Natural killer cell (primary cell): ENCODE results near the gene CPXM1. TPM values are rescaled to one million over a fixed set of nuclear protein-coding genes. Genes with fewer than 3 reads are reported as not detected.

Source experiments
- ATAC-seq, 3 donors: fragments of 150-1000 bp in 2 of 3; fragments of 200-7000 bp in 1 of 3; cut with Tn5 transposase; 1 replicate in 1 of 3; 2 replicates in 2 of 3; pipeline ENCODE4 v1.10.0; 2021; ENCODE audit warnings: mild to moderate bottlenecking in 2 of 3, moderate library complexity in 2 of 3
- DNase-seq, 2 donors: peaks; one replicate each; pipeline versions ENCODE4 v3.0.0 to v3.0.0-alpha.2; 2013 to 2021; ENCODE audit warnings: mixed read lengths in 1 of 2
- H3K27ac ChIP-seq: one replicate; pipeline ENCODE4 v1.5.1; 2013; ENCODE audit warnings: mild to moderate bottlenecking, low read length
- H3K27me3 ChIP-seq: one replicate; pipeline ENCODE4 v1.6.1; 2013; ENCODE audit warnings: low read length; ENCODE audit not compliant: control insufficient read depth, insufficient read depth
- H3K36me3 ChIP-seq: one replicate; pipeline ENCODE4 v1.6.1; 2013; ENCODE audit warnings: low read length; ENCODE audit not compliant: control insufficient read depth, insufficient read depth
- H3K4me1 ChIP-seq: one replicate; pipeline ENCODE4 v1.6.1; 2013; ENCODE audit warnings: low read length; ENCODE audit not compliant: control insufficient read depth, insufficient read depth
- H3K4me3 ChIP-seq: one replicate; pipeline ENCODE4 v1.5.1; 2013; ENCODE audit warnings: low read length
- H3K9me3 ChIP-seq: one replicate; pipeline ENCODE4 v1.6.1; 2013; ENCODE audit warnings: low read length; ENCODE audit not compliant: control insufficient read depth, insufficient read depth
- H3K27ac Mint-ChIP-seq, 2 donors: one replicate each; pipeline ENCODE4 v1.8.0; 2022; ENCODE audit warnings: mild to moderate bottlenecking in 2 of 2, mixed read lengths in 2 of 2, moderate library complexity in 1 of 2
- H3K27me3 Mint-ChIP-seq, 2 donors: one replicate each; pipeline ENCODE4 v1.8.0; 2022; ENCODE audit warnings: low read depth in 2 of 2, mixed read lengths in 2 of 2
- H3K36me3 Mint-ChIP-seq: one replicate; pipeline ENCODE4 v1.8.0; 2022; ENCODE audit warnings: mixed read lengths
- H3K4me1 Mint-ChIP-seq, 2 donors: one replicate each; pipeline ENCODE4 v1.8.0; 2022; ENCODE audit warnings: mixed read lengths in 2 of 2
- H3K4me3 Mint-ChIP-seq: one replicate; pipeline ENCODE4 v1.8.0; 2022; ENCODE audit warnings: mild to moderate bottlenecking, moderate library complexity, mixed read lengths
- H3K9me3 Mint-ChIP-seq, 2 donors: one replicate each; pipeline ENCODE4 v1.8.0; 2022; ENCODE audit warnings: mixed read lengths in 2 of 2
- CTCF ChIP-seq: fragments of 200-600 bp; IDR thresholded peaks from one replicate; pipeline ENCODE4 v1.8.0; 2022; ENCODE audit warnings: antibody characterized with exemption
- WGBS: methylation state at CpG from one replicate; pipeline ENCODE4 v1.1.7; 2013; ENCODE audit warnings: missing lambda C conversion rate; ENCODE audit not compliant: insufficient coverage; 5-methylcytosine and 5-hydroxymethylcytosine counted together
- intact Hi-C: fragments of 100-400 bp; cut with micrococcal nuclease; formaldehyde crosslinking; loops from one replicate; pipeline ENCODE4 v1.14.2; 2022
- total RNA-seq, 4 donors: library from RNA; stranded (reverse); fragments of 120-200 nt in 1 of 4; gene quantifications; one replicate each; pipeline versions ENCODE4 v1.2.3 to v1.2.4, GENCODE V29; 2013 to 2022

CPXM1 gene
- total RNA-seq, 3 donors from 2014 or later (not counting 1 experiment from before 2014, with no cell fraction given): 0.49 to 2.3 (median 1.5) TPM

- intact Hi-C loops: no loop called here
- Mint-ChIP-seq H3K4me1 (peaks cover 25 to 26% of the 10 kb centered on the region in 2 donors), H3K9me3 (no peaks in the 10 kb centered on the region), H3K27me3 (peaks cover 34 to 39% of the 10 kb centered on the region in 2 donors), H3K27ac (no peak overlapping the region), H3K36me3 (no peaks in the 10 kb centered on the region), H3K4me3 (no peak overlapping the region)
- WGBS: 71% methylated on average over 16 of the region's 16 CpGs
- Histone ChIP-seq H3K4me3 (no peak overlapping the region), H3K27ac (no peak overlapping the region), H3K4me1 (peaks cover 20% of the 10 kb centered on the region), H3K27me3 (peaks cover 20% of the 10 kb centered on the region), H3K9me3 (no peaks in the 10 kb centered on the region), H3K36me3 (no peaks in the 10 kb centered on the region)
- DNase-seq (no peak), ATAC-seq (no peak)
- TF ChIP-seq CTCF: no peak
Observed at GRCh38 chr20:2797136-2797983, 3.1 kb downstream of the CPXM1 start.

DNA sequence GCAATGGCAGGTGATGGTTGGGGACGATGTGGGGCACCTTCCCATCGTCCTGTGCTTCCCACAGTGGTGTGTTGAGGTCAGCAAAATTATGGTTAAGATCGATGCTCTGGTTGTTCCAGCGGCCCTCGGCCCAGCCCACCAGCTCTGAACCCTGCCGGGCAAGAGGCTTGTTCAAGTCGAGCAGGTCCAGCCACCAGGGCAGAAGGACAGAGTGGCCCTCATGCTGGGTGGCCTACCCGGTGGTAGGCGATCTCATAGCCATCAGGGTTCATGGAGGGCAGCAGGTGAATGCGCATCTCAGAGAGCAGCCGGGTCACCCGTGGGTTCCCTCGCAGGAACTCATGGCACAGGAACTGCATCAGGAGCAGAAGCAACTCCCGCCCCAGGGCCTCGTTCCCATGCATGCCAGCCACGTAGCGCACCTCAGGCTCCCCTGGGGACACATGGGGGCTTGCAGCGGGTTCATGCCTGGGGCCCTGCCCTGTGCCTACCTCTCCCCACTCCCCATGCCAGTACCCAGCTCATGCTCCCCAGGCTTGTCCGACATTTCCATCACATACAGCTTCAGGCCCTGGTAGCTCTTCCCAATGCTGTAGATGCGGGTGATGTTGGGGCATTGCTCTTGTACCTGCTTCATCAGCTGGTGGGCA is 4.3 kb downstream of the CPXM1 start:
- intact Hi-C loops: no loop called here
- ATAC-seq (no peak), DNase-seq (no peak)
- H3K36me3 ChIP-seq: no peaks in the 10 kb centered on the region
- Mint-ChIP-seq H3K27ac (no peak overlapping the region), H3K27me3 (peaks cover 29% of the 10 kb centered on the region in 2 donors), H3K4me3 (no peak overlapping the region), H3K9me3 (no peaks in the 10 kb centered on the region), H3K4me1 (peaks cover 20 to 21% of the 10 kb centered on the region in 2 donors), H3K36me3 (no peaks in the 10 kb centered on the region)
- H3K9me3 ChIP-seq: no peaks in the 10 kb centered on the region
- 92% methylated on average over 20 of the region's 20 CpGs for WGBS
- H3K4me1 ChIP-seq: peaks cover 16% of the 10 kb centered on the region
- no peak overlapping the region for H3K4me3 ChIP-seq
- H3K27ac ChIP-seq: no peak overlapping the region
- no peak for TF ChIP-seq CTCF
- H3K27me3 ChIP-seq: peaks cover 12% of the 10 kb centered on the region

DNA sequence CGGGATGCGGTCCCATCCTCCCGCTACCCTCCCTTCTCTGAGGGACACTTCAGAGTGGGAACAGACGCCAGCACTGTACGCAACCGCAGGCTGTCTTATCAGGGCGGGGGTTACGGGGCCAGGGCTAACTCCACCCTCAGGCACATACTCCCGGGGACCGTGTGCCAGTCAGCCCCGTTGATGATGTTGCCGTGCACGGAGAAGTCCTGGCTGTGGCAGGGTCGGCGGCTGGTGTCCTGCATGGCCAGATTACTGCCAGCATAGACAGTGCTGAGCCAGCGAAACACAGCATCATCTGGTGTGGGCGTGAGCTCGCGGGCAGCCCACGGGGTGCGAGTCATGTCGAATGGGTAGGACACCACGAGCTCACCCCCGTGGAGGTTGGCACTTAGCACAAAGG is 5.0 kb downstream of the CPXM1 start:
- Mint-ChIP-seq H3K9me3 (no peaks in the 10 kb centered on the region), H3K4me1 (peaks cover 15% of the 10 kb centered on the region in 2 donors), H3K36me3 (no peaks in the 10 kb centered on the region), H3K27me3 (peaks cover 24% of the 10 kb centered on the region in 2 donors), H3K4me3 (no peak overlapping the region), H3K27ac (no peak overlapping the region)
- Histone ChIP-seq H3K4me3 (no peak overlapping the region), H3K36me3 (no peaks in the 10 kb centered on the region), H3K9me3 (no peaks in the 10 kb centered on the region), H3K27me3 (peaks cover 12% of the 10 kb centered on the region), H3K27ac (no peak overlapping the region), H3K4me1 (peaks cover 9% of the 10 kb centered on the region)
- WGBS: 93% methylated on average over 24 of the region's 24 CpGs
- intact Hi-C loops: no loop called here
- no peak for DNase-seq
- no peak for TF ChIP-seq CTCF
- ATAC-seq: no peak
